ENCODE measurements around the gene LTO1. TPM values are rescaled to one million over a fixed set of nuclear protein-coding genes. Genes with fewer than 3 reads are reported as not detected.

Gene LTO1
- polyA plus RNA-seq, 2 of the 4 experiments (the other 2 are of a cell fraction): 25.1 to 27.0 TPM

DNA sequence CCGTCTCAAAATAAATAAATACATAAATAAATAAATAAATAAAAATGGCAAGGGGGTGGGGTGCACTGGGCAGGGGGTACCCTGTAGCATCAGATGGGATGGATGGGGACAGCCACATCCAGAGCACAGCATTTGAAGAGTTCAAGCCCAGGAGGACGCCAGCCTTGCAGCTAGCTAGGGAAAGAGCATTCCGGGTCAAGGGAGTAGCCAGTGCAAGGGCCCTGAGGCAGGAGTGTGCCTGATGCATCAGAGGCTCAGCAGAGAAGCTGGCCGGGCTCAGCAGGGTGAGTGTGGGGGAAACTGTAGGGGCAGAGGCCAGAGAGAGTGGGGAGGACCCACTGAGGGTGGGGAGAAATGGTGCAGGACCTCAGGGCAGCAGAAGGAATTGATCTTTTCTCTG, 57.9 kb downstream of the LTO1 start:
- H3K9me3 ChIP-seq: no peaks in the 10 kb centered on the region
- no peak overlapping the region for H3K4me2 ChIP-seq
- H3K4me3 ChIP-seq: no peak overlapping the region
- no peak for ATAC-seq
- no peak overlapping the region for H3K27ac ChIP-seq
- WGBS (ENCODE audit: missing lambda C conversion rate): 71% methylated on average over 4 of the region's 4 CpGs
- CTCF ChIA-PET: interaction anchor here (1.5 kb wide), 1 partner anchor 11 kb away, joined by 5 read pairs; no protein-coding TSS in a partner anchor
- no peaks in the 10 kb centered on the region for H3K4me1 ChIP-seq
- DNase-seq (ENCODE audit: low read depth in 1 of 2, low spot score in 1 of 2): no peak
- POLR2A ChIA-PET: no interaction called here
- TF ChIP-seq E2F6 (IDR thresholded peaks at IDR 0.05; ENCODE audit: borderline replicate concordance, low read depth): no peak
- no peak for TF ChIP-seq ESRRA (IDR thresholded peaks at IDR 0.05; ENCODE audit: borderline replicate concordance, low read length)
- TF ChIP-seq CEBPB (IDR thresholded peaks at IDR 0.05): no peak
- no peak for TF ChIP-seq POLR2AphosphoS2 (conservative IDR thresholded peaks at IDR 0.05; ENCODE audit: low read length)
- no peak for TF ChIP-seq CHD4 (IDR thresholded peaks at IDR 0.05; ENCODE audit: borderline replicate concordance)
- TF ChIP-seq RFX5 (IDR thresholded peaks at IDR 0.05): no peak
- TF ChIP-seq SMC3 (IDR thresholded peaks at IDR 0.05): no peak
- no peak for TF ChIP-seq EHMT2 (IDR thresholded peaks at IDR 0.05; ENCODE audit: low read depth)
- TF ChIP-seq NR3C1 (IDR thresholded peaks at IDR 0.05): no peak
- TF ChIP-seq NFE2L2 (conservative IDR thresholded peaks at IDR 0.05; ENCODE audit: low read length): no peak
- no peak for TF ChIP-seq SREBF2 (IDR thresholded peaks at IDR 0.05)
- TF ChIP-seq GATA3 (IDR thresholded peaks at IDR 0.05; ENCODE audit: borderline replicate concordance): no peak
- TF ChIP-seq MAZ (IDR thresholded peaks at IDR 0.05; ENCODE audit: borderline replicate concordance, low read depth, low read length): no peak
- no peak for TF ChIP-seq CBX2 (IDR thresholded peaks at IDR 0.05; ENCODE audit: borderline replicate concordance, low read depth)
- FAIRE-seq: no peak

Other genes starting within 250 kb of the LTO1 start
- not detected in 2 replicates for gene LINC01488, start 193.7 kb downstream of the LTO1 start, polyA plus RNA-seq (2011; rRNA removed)
- gene LINC01488, start 193.7 kb downstream of the LTO1 start, polyA plus RNA-seq (2017; fragmentation: RNase III; extraction: RNeasy Plus Mini Kit Qiagen cat#74134 plus additional on column Dnase treatment): 0.05 to 0.11 TPM (median 0.09 TPM) in 3 replicates
- 106 and 136 TPM in 2 replicates for gene CCND1, start 34.2 kb downstream of the LTO1 start, polyA plus RNA-seq (2011; rRNA removed)
- 125 to 157 TPM (median 131 TPM) in 3 replicates for gene CCND1, start 34.2 kb downstream of the LTO1 start, polyA plus RNA-seq (2017; fragmentation: RNase III; extraction: RNeasy Plus Mini Kit Qiagen cat#74134 plus additional on column Dnase treatment)
- 0.28 and 0.31 TPM in 2 replicates for gene FGF19, start 28.7 kb upstream of the LTO1 start, polyA plus RNA-seq (2011; rRNA removed)
- 0.05 TPM in 1 of 3 replicates, not detected in the others for gene FGF19, start 28.7 kb upstream of the LTO1 start, polyA plus RNA-seq (2017; fragmentation: RNase III; extraction: RNeasy Plus Mini Kit Qiagen cat#74134 plus additional on column Dnase treatment)
- gene FGF4, start 100.0 kb upstream of the LTO1 start, polyA plus RNA-seq (2011; rRNA removed): not detected in 2 replicates
- gene FGF4, start 100.0 kb upstream of the LTO1 start, polyA plus RNA-seq (2017; fragmentation: RNase III; extraction: RNeasy Plus Mini Kit Qiagen cat#74134 plus additional on column Dnase treatment): not detected in 3 replicates
- not detected in 2 replicates for gene FGF3, start 144.1 kb upstream of the LTO1 start, polyA plus RNA-seq (2011; rRNA removed)
- gene FGF3, start 144.1 kb upstream of the LTO1 start, polyA plus RNA-seq (2017; fragmentation: RNase III; extraction: RNeasy Plus Mini Kit Qiagen cat#74134 plus additional on column Dnase treatment): not detected in 3 replicates

All from A549 (cell line).